Measurements from ENCODE around the gene SLC25A20.

SLC25A20 gene

GRCh38 chr3:48928679-48929078, 30.0 kb upstream of the SLC25A20 start:
- Histone ChIP-seq H3K27me3 (replicated peaks) (no peaks in the 10 kb centered on the region), H3K36me3 (replicated peaks) (peaks cover 25% of the 10 kb centered on the region), H3K27ac (no peak overlapping the region), H3K4me3 (ENCODE audit: low read depth, low read length) (no peak overlapping the region)
- no peak for DNase-seq
- TF ChIP-seq, protein P1, sequence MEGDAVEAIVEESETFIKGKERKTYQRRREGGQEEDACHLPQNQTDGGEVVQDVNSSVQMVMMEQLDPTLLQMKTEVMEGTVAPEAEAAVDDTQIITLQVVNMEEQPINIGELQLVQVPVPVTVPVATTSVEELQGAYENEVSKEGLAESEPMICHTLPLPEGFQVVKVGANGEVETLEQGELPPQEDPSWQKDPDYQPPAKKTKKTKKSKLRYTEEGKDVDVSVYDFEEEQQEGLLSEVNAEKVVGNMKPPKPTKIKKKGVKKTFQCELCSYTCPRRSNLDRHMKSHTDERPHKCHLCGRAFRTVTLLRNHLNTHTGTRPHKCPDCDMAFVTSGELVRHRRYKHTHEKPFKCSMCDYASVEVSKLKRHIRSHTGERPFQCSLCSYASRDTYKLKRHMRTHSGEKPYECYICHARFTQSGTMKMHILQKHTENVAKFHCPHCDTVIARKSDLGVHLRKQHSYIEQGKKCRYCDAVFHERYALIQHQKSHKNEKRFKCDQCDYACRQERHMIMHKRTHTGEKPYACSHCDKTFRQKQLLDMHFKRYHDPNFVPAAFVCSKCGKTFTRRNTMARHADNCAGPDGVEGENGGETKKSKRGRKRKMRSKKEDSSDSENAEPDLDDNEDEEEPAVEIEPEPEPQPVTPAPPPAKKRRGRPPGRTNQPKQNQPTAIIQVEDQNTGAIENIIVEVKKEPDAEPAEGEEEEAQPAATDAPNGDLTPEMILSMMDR (IDR thresholded peaks at IDR 0.05; ENCODE audit: low read depth, low read length, missing control alignments), result no peak
- in situ Hi-C loops (cut with HindIII; ENCODE audit: low pct_ligation_motif_present, low sequenced_read_pairs), result no loop called here

GRCh38 chr3:48927928-48928327, 29.2 kb upstream of the SLC25A20 start:
- no peaks in the 10 kb centered on the region for H3K27me3 ChIP-seq (replicated peaks)
- in situ Hi-C loops (cut with HindIII; ENCODE audit: low pct_ligation_motif_present, low sequenced_read_pairs), result no loop called here
- no peak overlapping the region for H3K4me3 ChIP-seq (ENCODE audit: low read depth, low read length)
- DNase-seq, result no peak
- peaks cover 25% of the 10 kb centered on the region for H3K36me3 ChIP-seq (replicated peaks)
- H3K27ac ChIP-seq, result no peak overlapping the region
- TF ChIP-seq, protein P1 (IDR thresholded peaks at IDR 0.05; ENCODE audit: low read depth, low read length, missing control alignments), result no peak

GRCh38 chr3:48926425-48927392, 28.0 kb upstream of the SLC25A20 start:
- no peak overlapping the region for H3K4me3 ChIP-seq (ENCODE audit: low read depth, low read length)
- DNase-seq, result peak; percentile 22
- in situ Hi-C loops (cut with HindIII; ENCODE audit: low pct_ligation_motif_present, low sequenced_read_pairs), result no loop called here
- H3K27ac ChIP-seq, result peak overlapping the region; percentile 17
- no peaks in the 10 kb centered on the region for H3K27me3 ChIP-seq (replicated peaks)
- TF ChIP-seq, protein P1 (IDR thresholded peaks at IDR 0.05; ENCODE audit: low read depth, low read length, missing control alignments), result no peak
- H3K36me3 ChIP-seq (replicated peaks), result peaks cover 25% of the 10 kb centered on the region

- H3K27ac ChIP-seq, result peak overlapping the region; percentile 99
- TF ChIP-seq, protein P1 (IDR thresholded peaks at IDR 0.05; ENCODE audit: low read depth, low read length, missing control alignments), result peak; percentile 0
- H3K27me3 ChIP-seq (replicated peaks), result no peaks in the 10 kb centered on the region
- peak overlapping the region; percentile 70 for H3K4me3 ChIP-seq (ENCODE audit: low read depth, low read length)
- in situ Hi-C loops (cut with HindIII; ENCODE audit: low pct_ligation_motif_present, low sequenced_read_pairs), result no loop called here
- peak; percentile 31 for DNase-seq
- peaks cover 3% of the 10 kb centered on the region for H3K36me3 ChIP-seq (replicated peaks)
These were observed 20.8 kb upstream of the SLC25A20 start for GRCh38 chr3:48919215-48920138.

DNA sequence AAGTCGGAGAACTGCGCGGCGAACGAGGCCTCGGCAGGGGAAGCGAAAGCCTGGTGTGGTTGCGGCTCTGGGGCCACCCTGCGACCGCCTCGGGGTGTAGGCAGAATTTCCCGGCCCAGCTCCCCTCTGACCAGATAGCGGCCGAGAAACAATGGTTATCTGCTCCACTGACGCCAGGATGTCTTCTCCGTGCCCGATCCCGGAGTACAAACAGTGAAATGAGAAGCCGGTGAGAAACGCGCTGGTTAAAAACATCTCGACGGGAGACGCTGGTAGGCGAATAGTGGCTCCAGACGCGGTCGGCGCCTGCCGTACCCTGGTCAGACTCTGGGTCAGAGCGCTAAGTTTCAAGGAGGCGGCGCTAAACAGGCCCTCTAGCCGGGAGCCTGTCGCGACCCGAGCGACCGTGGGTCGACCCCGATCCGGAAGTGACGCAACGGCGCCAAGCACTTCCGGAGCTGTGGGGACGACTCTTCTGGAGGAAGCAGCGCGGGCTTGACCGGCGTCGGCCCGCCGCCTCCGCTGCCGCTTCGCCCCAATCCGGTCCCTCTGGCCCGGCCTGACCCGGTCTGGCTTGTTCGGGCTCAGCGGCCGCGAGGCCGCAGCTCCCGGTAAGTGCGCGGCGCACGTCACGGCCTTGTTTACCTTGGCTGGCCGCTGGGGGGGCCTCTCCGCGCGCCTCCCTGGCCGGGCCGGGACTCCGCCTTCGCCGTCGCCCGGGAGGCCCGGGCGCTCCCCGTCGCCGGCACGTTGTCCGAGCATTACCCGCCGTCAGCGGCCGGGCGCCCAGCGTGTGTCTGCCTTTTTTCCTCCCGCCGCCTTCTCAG, 19.9 kb upstream of the SLC25A20 start, which contains the start of gene ARIH2:
Gene ARIH2 (plus strand): TSS at position 455 of the 827 bp plus-strand sequence. CDS start 8,717 bp downstream, outside the sequence.
- Histone ChIP-seq H3K27ac (peak within 1 kb of the TSS; percentile 99), H3K36me3 (replicated peaks) (no peaks in the 10 kb centered on the region), H3K27me3 (replicated peaks) (no peaks in the 10 kb centered on the region), H3K4me3 (ENCODE audit: low read depth, low read length) (peak within 1 kb of the TSS; percentile 70)
- TF ChIP-seq, protein P1 (IDR thresholded peaks at IDR 0.05; ENCODE audit: low read depth, low read length, missing control alignments), result no peak
- DNase-seq, result peak; percentile 82
- in situ Hi-C loops (cut with HindIII; ENCODE audit: low pct_ligation_motif_present, low sequenced_read_pairs), result no loop called here
